K562 (cell line): ENCODE results near the gene NR1H3. TPM values are rescaled to one million over a fixed set of nuclear protein-coding genes. Genes with fewer than 3 reads are reported as not detected.

Experiments used
- ATAC-seq: fragments of 200-7000 bp; cut with Tn5 transposase; 3 replicates; pipeline ENCODE4 v1.9.1; 2020; ENCODE audit warnings: moderate library complexity
- BruUV-seq: library from RNA; stranded (reverse); fragments of 400-500 nt; replicated peaks from 2 replicates; lab custom pipeline; 2021; lab: Mats Ljungman, UMichigan
- CTCF ChIA-PET: fragments of 300-600 bp; formaldehyde crosslinking; extraction: SDS; loops from one replicate; lab custom pipeline; 2021; ENCODE audit warnings: low intra/inter-chr PET ratio; lab: Yijun Ruan, JAX
- POLR2A ChIA-PET: fragments of 300-600, 350-650 bp; sonication (Branson Sonifier 250); formaldehyde crosslinking; extraction: SDS; loops from one replicate; lab custom pipeline; 2021; ENCODE audit warnings: antibody characterized with exemption, inconsistent platforms; lab: Yijun Ruan, JAX
- DNase-seq, 4 experiments: peaks; one replicate each; pipeline versions ENCODE4 v3.0.0 to v3.0.0-alpha.2; 2011 to 2018; ENCODE audit warnings: low spot score in 3 of 4, mixed read lengths in 3 of 4; ENCODE audit errors: extremely low read depth in 1 of 4
- FAIRE-seq: peaks from 2 replicates; lab custom pipeline; 2011; peaks lifted over from hg19 to GRCh38; lab: Jason Lieb, UNC
- H2AFZ ChIP-seq: 2 replicates; pipeline ENCODE4 v1.6.0; 2011; ENCODE audit warnings: low read depth, low read length, control low read depth, inconsistent platforms
- H3K27ac ChIP-seq: fragments of 200-600 bp; 3 replicates; pipeline ENCODE4 v1.8.0; 2011; ENCODE audit warnings: low read depth, mild to moderate bottlenecking, control low read depth, inconsistent platforms, low read length, moderate library complexity, mixed read lengths; ENCODE audit errors: extremely low read depth
- H3K27me3 ChIP-seq, 2 experiments: fragments of 300-600 bp in 1 of 2; 2 replicates in 1 of 2; 3 replicates in 1 of 2; pipeline versions ENCODE4 v1.6.0 to v1.8.0; 2011; ENCODE audit warnings: inconsistent platforms in 2 of 2, low read length in 2 of 2, mild to moderate bottlenecking in 1 of 2, mixed read lengths in 1 of 2, moderate library complexity in 1 of 2; ENCODE audit not compliant: control insufficient read depth in 2 of 2, insufficient read depth in 2 of 2
- H3K36me3 ChIP-seq: fragments of 300-600 bp; 3 replicates; pipeline ENCODE4 v1.8.0; 2011; ENCODE audit warnings: mild to moderate bottlenecking, low read length, inconsistent platforms; ENCODE audit not compliant: control insufficient read depth, insufficient read depth
- H3K4me1 ChIP-seq, 2 experiments: fragments of 200-600 bp in 1 of 2; replicated peaks in 1 of 2; 2 replicates in 1 of 2; 3 replicates in 1 of 2; pipeline versions ENCODE4 v1.5.1 to v1.8.0; 2011; ENCODE audit warnings: inconsistent platforms in 2 of 2, low read length in 2 of 2, mild to moderate bottlenecking in 1 of 2, mixed read lengths in 1 of 2, moderate library complexity in 1 of 2; ENCODE audit not compliant: control insufficient read depth in 2 of 2, insufficient read depth in 2 of 2
- H3K4me2 ChIP-seq: 2 replicates; pipeline ENCODE4 v1.6.1; 2011; ENCODE audit warnings: low read length, control low read depth, inconsistent platforms, mixed read lengths; ENCODE audit not compliant: insufficient read depth
- H3K4me3 ChIP-seq: fragments of 200-600 bp; sonication (generic), shearing (Covaris generic); 2 replicates; pipeline ENCODE4 v1.5.1; 2016; ENCODE audit warnings: control low read depth, inconsistent platforms
- H3K79me2 ChIP-seq: fragments of 200-600 bp; 3 replicates; pipeline ENCODE4 v1.8.0; 2011; ENCODE audit warnings: low read length, inconsistent platforms; ENCODE audit not compliant: control insufficient read depth, insufficient read depth
- H3K9ac ChIP-seq, 2 experiments: 2 replicates each; pipeline versions ENCODE4 v1.6.0 to v1.6.1; 2011; ENCODE audit warnings: low read depth in 2 of 2, low read length in 2 of 2, control low read depth in 1 of 2, inconsistent platforms in 1 of 2, mild to moderate bottlenecking in 1 of 2, mixed read lengths in 1 of 2; ENCODE audit not compliant: insufficient read depth in 1 of 2
- H3K9me1 ChIP-seq: one replicate; pipeline ENCODE4 v1.6.0; 2011; ENCODE audit warnings: inconsistent platforms, mild to moderate bottlenecking, low read length, moderate library complexity; ENCODE audit not compliant: control insufficient read depth, insufficient read depth
- H3K9me3 ChIP-seq: replicated peaks from 2 replicates; pipeline ENCODE4 v1.5.1; 2011; ENCODE audit warnings: low read depth, low read length, inconsistent platforms; ENCODE audit not compliant: control insufficient read depth, insufficient read depth
- H4K20me1 ChIP-seq: replicated peaks from 2 replicates; pipeline ENCODE4 v1.6.1; 2011; ENCODE audit warnings: low read length, inconsistent platforms, mixed read lengths; ENCODE audit not compliant: control insufficient read depth, insufficient read depth
- CREM ChIP-seq: IDR thresholded peaks from 2 replicates; pipeline ENCODE4 v1.6.1; 2014; ENCODE audit warnings: antibody characterized with exemption, low read depth
- CTBP1 ChIP-seq: fragments of 450-650 bp; IDR thresholded peaks from 2 replicates; pipeline ENCODE4 v1.6.1; 2016; ENCODE audit warnings: borderline replicate concordance
- HDAC8 ChIP-seq: fragments of 450-650 bp; IDR thresholded peaks from 2 replicates; pipeline ENCODE4 v1.6.1; 2016; ENCODE audit warnings: mild to moderate bottlenecking, missing genetic modification characterization, moderate library complexity, missing compliant biosample characterization
- HMGN3 ChIP-seq: IDR thresholded peaks from 2 replicates; pipeline ENCODE4 v1.6.1; 2011; ENCODE audit warnings: borderline replicate concordance, low read depth, mild to moderate bottlenecking, mixed read lengths, low read length; ENCODE audit not compliant: insufficient read length; ENCODE audit errors: extremely low read depth
- ILK ChIP-seq: fragments of 450-650 bp; IDR thresholded peaks from 2 replicates; pipeline ENCODE4 v1.6.1; 2016; ENCODE audit warnings: missing genetic modification characterization, low read depth, mild to moderate bottlenecking, missing compliant biosample characterization, moderate library complexity, borderline replicate concordance
- JUND ChIP-seq, 2 experiments: IDR thresholded peaks; 2 replicates in 1 of 2; 3 replicates in 1 of 2; pipeline ENCODE4 v1.6.1; 2011; ENCODE audit warnings: borderline replicate concordance in 2 of 2, low read depth in 2 of 2, low read length in 2 of 2, improper control_type of control experiment in 1 of 2, missing biosample characterization in 1 of 2, missing genetic modification characterization in 1 of 2, missing genetic modification reagents in 1 of 2
- MBD2 ChIP-seq: sonication (generic); IDR thresholded peaks from 2 replicates; pipeline ENCODE4 v1.6.1; 2016; ENCODE audit warnings: low read depth, borderline replicate concordance
- MTA3 ChIP-seq: fragments of 450-650 bp; formaldehyde crosslinking; IDR thresholded peaks from 2 replicates; pipeline ENCODE4 v1.6.1; 2017; ENCODE audit warnings: mild to moderate bottlenecking, borderline replicate concordance
- NFE2 ChIP-seq: IDR thresholded peaks from 2 replicates; pipeline ENCODE4 v1.6.1; 2014; ENCODE audit warnings: antibody characterized with exemption, low read depth
- RAD21 ChIP-seq, 2 experiments: fragments of 250-450 bp in 1 of 2; fragments of 450-650 bp in 1 of 2; sonication (Bioruptor Pico) in 1 of 2; formaldehyde crosslinking in 1 of 2; IDR thresholded peaks in 1 of 2; conservative IDR thresholded peaks in 1 of 2; 2 replicates each; pipeline versions ENCODE4 v1.4.0 to v1.8.0; 2020 to 2022; ENCODE audit warnings: mild to moderate bottlenecking in 2 of 2, moderate library complexity in 1 of 2
- RBM15 ChIP-seq: fragments of 200-400 bp; formaldehyde crosslinking; IDR thresholded peaks from 2 replicates; pipeline ENCODE4 v1.6.1; 2018; ENCODE audit warnings: mild to moderate bottlenecking, low read length, moderate library complexity; ENCODE audit not compliant: insufficient read depth
- RERE ChIP-seq: sonication (generic); formaldehyde crosslinking; IDR thresholded peaks from 2 replicates; pipeline ENCODE4 v1.8.0; 2023; ENCODE audit warnings: missing genetic modification reagents, mild to moderate bottlenecking, borderline replicate concordance
- SPI1 ChIP-seq: IDR thresholded peaks from 2 replicates; pipeline ENCODE4 v1.6.1; 2011; ENCODE audit warnings: low read depth, low read length, control low read depth, borderline replicate concordance
- ZKSCAN8 ChIP-seq: fragments of 200-800 bp; sonication (Bioruptor generic); IDR thresholded peaks from 2 replicates; pipeline ENCODE4 v1.6.1; 2016; ENCODE audit warnings: missing genetic modification characterization, missing compliant biosample characterization
- WGBS: fragments of 100-300 bp; shearing (Covaris generic); methylation state at CpG from one replicate; pipeline ENCODE4 v1.1.6; 2016; ENCODE audit warnings: low coverage, mixed read lengths; ENCODE audit not compliant: insufficient coverage; ENCODE audit errors: missing lambda C conversion rate; 5-methylcytosine and 5-hydroxymethylcytosine counted together
- in situ Hi-C: fragments of 300-500 bp; cut with MboI; formaldehyde crosslinking; loops from 4 replicates; pipeline ENCODE4 v1.15.0; 2018; ENCODE audit warnings: inconsistent platforms, mixed read lengths
- intact Hi-C: fragments of 100-400 bp; cut with micrococcal nuclease; formaldehyde crosslinking; loops from 2 replicates; pipeline ENCODE4 v1.14.2; 2022
- polyA plus RNA-seq, 8 experiments: library from polyadenylated mRNA; depleted of rRNA in 4 of 8; stranded (reverse) in 5 of 8; unstranded in 3 of 8; fragments of >200 nt; fragmentation: Nextera tagmentation in 2 of 8; fragmentation: Illumina TruSeq in 1 of 8; extraction: Ambion mirVana in 2 of 8; extraction: Trizol in 1 of 8; gene quantifications; 2 replicates each; pipeline versions ENCODE4 v1.2.1 to v1.2.3, GENCODE V29; 2011 to 2014; ENCODE audit warnings: inconsistent platforms in 1 of 8, missing spikeins in 1 of 8
- total RNA-seq, 7 experiments: library from RNA; depleted of rRNA in 6 of 7; stranded (reverse); fragments of >200 nt in 6 of 7; fragmentation: Illumina TruSeq in 2 of 7; extraction: Trizol in 2 of 7; gene quantifications; 2 replicates each; pipeline versions ENCODE4 v1.2.1 to v1.2.3, GENCODE V29; 2011 to 2021; ENCODE audit warnings: low replicate concordance in 1 of 7

The NR1H3 gene
- total and polyA plus RNA-seq, 9 of the 15 experiments (the other 6 are each of a cell fraction or from before 2014, with no cell fraction given): 8.2 to 26.0 (median 11.9) TPM

DNA sequence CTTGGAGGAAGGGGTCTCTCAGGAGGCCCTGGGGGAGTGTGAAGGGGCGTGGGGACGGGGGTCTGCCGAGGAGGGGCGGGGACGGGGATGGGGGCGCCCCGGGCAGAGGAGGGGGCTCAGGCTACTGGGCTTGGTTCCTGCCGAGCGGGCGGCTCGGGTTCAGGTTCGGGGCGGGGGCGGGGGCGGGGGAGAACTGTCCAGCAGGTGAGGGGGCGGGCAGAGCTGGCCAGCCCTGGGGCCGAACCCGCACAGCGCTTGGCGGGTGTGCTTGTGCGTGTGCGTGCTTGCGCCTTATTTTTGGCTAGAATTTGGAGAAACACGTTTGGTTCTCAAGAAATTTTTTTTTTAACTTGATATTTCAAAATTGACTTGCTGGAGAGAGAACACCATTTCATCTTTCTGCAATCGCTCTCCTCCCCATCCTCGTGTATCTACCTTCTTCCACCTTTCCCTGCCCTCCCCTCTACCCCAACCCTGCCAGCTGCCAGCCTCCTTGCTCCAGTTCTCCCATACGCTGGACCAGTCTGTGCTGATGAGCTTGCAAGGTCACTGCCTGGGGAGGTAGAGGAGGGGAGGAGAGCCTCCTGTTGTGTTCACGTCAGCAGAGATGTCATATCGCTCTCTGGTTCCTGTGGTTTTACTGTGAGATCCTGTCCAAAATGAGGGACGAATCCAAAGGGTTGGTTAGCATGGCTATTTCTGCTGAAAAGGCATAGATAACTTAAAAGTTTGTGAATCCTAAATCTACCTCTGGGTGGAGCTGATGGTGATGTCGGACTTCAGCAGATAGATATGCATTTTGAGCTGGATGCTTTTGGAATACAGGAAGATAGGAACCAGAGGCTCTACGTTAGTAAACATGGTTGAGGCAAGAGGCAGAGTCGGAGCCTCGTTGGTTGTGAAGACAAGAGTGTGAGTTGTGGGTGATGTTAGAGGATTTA lies 12.8 kb downstream of the NR1H3 start:
- ATAC-seq (peak; percentile 31), DNase-seq (peak; percentile 60 to 79 (median 70)), FAIRE-seq (peak; percentile 83)
- Histone ChIP-seq H3K9me1 (peaks cover 13% of the 10 kb centered on the region), H3K4me2 (peak overlapping the region; percentile 96), H3K36me3 (peaks cover 27% of the 10 kb centered on the region), H3K27ac (peak overlapping the region; percentile 91), H3K27me3 (no peaks in the 10 kb centered on the region), H4K20me1 (peaks cover 26% of the 10 kb centered on the region), H3K9me3 (no peaks in the 10 kb centered on the region), H3K4me3 (peak overlapping the region; percentile 85), H3K79me2 (peaks cover 51% of the 10 kb centered on the region), H3K9ac (peak overlapping the region; percentile 80 to 98), H3K4me1 (peaks cover 44 to 51% of the 10 kb centered on the region in 2 experiments), H2AFZ (peak overlapping the region; percentile 71; the same call in 1 of the 2 replicates)
- ChIA-PET CTCF (no interaction called here), POLR2A (interaction anchor here (0.5 to 2.3 kb wide), 6 partner anchors 11 to 554 kb away, joined by 3 to 11 read pairs (median 5); partner anchors contain the start of gene ACP2)
- BruUV-seq: no TSS peak
- intact Hi-C loops (no loop called here), in situ Hi-C loops (no loop called here)
- 0% methylated on average over 11 of the region's 34 CpGs for WGBS
- TF ChIP-seq MBD2 (no peak), CREM (peak; percentile 92), JUND (IDR thresholded peaks at IDR 0.05; ENCODE audit: borderline replicate concordance, low read depth, low read length) (peak; percentile 22; the same call in 1 of the 2 replicates), JUND (tag; IDR thresholded peaks at IDR 0.05; ENCODE audit: borderline replicate concordance, low read depth, low read length) (peak; percentile 17; the same call in 1 of the 3 replicates), RAD21 (CRISPR knock-in tag; conservative IDR thresholded peaks at IDR 0.05 in 1 of 2, IDR thresholded peaks at IDR 0.05 in 1 of 2) (0 out of 4 replicates have a peak, but pooled peaks of 1 of the 2 experiments have one; percentile 26), HMGN3 (no peak), MTA3 (0 out of 2 replicates have a peak, but pooled peaks have one; percentile 23), RERE (0 out of 2 replicates have a peak, but pooled peaks have one; percentile 69), RBM15 (no peak), CTBP1 (peak; percentile 90), NFE2 (peak; percentile 45; the same call in 1 of the 2 replicates), ZKSCAN8 (CRISPR knock-in tag) (no peak), HDAC8 (tag) (no peak), SPI1 (no peak), ILK (tag) (no peak)
